GM12873 (cell line): ENCODE measurements around the gene TTC16.

Experiments used
- TF ChIP-seq, protein P1 (sequence below): IDR thresholded peaks from 2 replicates; pipeline ENCODE4 v1.5.1; 2012; ENCODE audit warnings: low read depth, mild to moderate bottlenecking, moderate library complexity, low read length, control low read depth; ENCODE audit not compliant: insufficient read depth; ENCODE audit errors: missing control alignments

TTC16 gene

DNA sequence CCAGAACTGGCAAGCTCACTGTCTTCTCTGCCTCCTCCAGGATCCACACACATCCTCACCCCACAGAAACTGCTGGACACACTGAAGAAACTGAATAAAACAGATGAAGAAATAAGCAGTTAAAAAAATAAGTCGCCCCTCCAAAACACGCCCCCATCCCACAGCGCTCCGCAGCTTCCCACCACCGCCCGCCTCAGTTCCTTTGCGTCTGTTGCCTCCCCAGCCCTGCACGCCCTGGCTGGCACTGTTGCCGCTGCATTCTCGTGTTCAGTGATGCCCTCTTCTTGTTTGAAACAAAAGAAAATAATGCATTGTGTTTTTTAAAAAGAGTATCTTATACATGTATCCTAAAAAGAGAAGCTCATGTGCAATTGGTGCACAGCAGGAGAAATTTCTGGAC lies 25.1 kb upstream of the TTC16 start:
- TF ChIP-seq, protein P1, sequence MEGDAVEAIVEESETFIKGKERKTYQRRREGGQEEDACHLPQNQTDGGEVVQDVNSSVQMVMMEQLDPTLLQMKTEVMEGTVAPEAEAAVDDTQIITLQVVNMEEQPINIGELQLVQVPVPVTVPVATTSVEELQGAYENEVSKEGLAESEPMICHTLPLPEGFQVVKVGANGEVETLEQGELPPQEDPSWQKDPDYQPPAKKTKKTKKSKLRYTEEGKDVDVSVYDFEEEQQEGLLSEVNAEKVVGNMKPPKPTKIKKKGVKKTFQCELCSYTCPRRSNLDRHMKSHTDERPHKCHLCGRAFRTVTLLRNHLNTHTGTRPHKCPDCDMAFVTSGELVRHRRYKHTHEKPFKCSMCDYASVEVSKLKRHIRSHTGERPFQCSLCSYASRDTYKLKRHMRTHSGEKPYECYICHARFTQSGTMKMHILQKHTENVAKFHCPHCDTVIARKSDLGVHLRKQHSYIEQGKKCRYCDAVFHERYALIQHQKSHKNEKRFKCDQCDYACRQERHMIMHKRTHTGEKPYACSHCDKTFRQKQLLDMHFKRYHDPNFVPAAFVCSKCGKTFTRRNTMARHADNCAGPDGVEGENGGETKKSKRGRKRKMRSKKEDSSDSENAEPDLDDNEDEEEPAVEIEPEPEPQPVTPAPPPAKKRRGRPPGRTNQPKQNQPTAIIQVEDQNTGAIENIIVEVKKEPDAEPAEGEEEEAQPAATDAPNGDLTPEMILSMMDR, result no peak

DNA sequence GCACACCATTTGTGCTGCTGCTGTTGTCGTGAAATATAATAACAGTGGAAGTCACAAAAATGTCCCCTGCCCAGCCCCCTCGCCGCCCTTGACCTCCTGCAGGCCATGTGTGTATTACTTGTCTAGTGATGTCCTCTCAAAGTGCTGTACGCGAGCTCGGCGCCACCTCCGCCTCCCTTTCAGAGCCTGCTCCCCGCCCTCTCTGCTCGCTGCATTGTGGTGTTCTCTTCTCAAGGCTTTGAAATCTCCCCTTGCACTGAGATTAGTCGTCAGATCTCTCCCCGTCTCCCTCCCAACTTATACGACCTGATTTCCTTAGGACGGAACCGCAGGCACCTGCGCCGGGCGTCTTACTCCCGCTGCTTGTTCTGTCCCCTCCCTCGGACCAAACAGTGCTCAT lies 23.8 kb upstream of the TTC16 start:
- TF ChIP-seq, protein P1, result no peak

DNA sequence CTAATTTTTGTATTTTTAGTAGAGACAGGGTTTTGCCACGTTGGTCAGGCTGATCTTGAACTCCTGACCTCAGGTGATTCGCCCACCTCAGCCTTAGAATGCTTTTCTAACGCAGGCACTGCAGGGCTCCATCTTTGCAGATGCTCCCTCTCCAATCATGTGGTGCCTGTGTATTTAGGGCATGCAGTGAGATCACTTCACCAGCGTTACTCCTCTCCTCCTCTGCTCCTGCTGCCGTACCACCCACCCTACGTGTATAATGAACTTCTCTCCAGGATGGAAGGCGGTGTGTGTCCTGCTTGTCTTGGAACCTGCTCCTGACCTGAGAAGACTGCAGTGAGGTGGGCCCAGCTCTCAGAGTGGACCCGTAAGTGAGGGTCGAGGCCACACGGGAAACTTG lies 22.7 kb upstream of the TTC16 start:
- TF ChIP-seq, protein P1, result no peak

DNA sequence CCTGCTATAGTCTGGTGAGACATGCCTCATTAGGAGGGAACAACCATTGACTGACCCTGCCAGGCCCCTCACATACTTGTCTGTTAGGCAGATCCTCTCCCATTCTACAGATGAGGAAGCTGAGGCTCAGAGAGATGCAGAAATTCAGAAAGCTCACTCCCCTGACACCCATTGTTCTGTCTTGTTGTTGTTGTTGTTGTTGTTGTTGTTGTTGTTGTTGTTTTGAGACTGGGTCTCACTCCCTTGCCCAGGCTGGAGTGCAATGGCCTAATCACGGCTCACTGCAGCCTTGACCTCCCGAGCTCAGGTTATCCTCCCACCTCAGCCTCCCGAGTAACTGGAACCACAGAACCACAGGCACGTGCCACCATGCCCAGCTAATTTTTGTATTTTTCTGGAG lies 22.2 kb upstream of the TTC16 start:
- TF ChIP-seq, protein P1, result no peak

DNA sequence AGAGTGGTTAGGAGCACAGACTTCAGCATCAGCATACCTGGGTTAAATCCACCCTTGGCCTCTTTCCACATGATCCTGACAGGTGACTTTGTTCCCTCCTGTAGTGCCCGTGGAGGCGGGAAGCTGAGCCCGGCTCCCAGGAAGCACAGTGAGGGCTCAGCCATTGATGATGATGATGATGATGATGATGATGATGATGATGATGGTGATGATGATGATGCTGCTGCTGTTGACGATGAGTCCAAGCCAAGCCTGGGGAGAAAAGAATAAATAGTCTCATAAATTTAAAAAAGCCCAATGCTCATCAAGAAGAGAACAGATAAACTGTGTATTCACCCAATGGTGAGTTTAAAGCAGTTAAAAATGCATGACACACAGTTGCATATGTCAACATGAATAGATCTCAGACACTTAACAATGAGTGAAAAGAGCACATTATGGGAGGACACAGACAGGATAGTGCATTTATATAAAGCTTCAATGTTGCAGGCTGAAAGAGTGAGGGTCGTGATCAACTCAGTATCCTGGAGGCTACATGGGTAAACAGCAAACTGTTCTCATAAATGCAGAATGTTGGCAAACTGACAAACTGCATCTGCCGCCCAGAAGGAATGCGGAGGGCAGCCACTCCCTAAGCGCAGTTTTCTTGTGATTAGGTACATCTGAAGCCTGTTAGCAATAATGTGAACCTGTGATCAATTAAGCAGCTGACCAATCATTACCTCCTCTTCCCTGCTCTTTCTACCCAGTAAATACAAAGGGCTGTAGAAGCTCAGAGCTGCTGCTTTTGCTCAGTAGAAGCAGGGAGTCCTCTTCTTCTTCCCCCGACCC lies 20.8 kb upstream of the TTC16 start:
- TF ChIP-seq, protein P1, result no peak

DNA sequence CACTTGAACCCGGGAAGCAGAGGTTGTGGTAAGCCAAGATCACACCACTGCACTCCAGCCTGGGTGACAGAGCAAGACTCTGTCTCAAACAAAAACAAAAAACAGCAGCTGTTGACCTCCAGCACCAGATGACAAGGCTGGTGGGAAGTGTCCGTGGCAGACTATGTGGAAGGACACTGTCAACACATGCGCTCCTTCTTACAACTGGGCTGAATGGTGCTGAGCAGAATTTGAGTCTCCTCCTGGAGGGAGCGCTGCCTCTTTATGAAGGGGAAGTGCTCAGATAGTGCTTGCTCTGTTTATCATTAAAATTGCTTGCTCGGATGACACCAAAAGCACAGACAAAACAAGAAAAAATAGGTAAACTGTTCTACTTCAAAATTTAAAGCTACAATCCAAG lies 18.3 kb upstream of the TTC16 start:
- TF ChIP-seq, protein P1, result no peak

DNA sequence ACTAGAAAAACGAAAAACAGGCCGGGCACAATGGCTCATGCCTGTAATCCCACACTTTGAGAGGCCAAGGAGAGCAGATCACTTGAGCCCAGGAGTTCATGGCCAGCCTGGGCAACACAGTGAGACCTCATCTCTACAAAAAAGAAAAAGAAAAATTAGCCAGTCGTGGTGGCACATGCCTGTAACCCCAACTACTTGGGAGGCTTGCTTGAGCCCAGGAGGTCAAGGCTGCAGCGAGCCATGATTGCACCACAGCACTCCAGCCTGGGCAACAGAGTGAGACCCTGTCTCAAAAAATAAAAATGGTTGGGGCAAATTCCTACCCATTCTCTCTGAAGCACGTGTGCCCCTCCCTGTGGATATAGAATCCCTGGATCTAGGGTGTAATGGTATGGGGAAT lies 17.5 kb upstream of the TTC16 start:
- TF ChIP-seq, protein P1, result no peak
